T-helper 2 cell treated with Interferon-gamma antibody and Interleukin-4, amounts not matched to agents 100 ng/mL and 5 ng/mL, for 36 hours (primary cell): Measurements from ENCODE around the gene MYT1. TPM values are rescaled to one million over a fixed set of nuclear protein-coding genes. Genes with fewer than 3 reads are reported as not detected.
"Not testable (repeated sequence)": the region's sequence is repeated elsewhere in the genome, so short reads cannot be mapped to it uniquely, and the experiment has no call there.

Experiments used
- intact Hi-C: fragments of 100-400 bp; cut with micrococcal nuclease; formaldehyde crosslinking; loops from one replicate; pipeline ENCODE4 v1.15.1; 2023
- total RNA-seq: library from RNA; stranded (reverse); gene quantifications from 2 replicates; pipeline ENCODE4 v1.2.3, GENCODE V29; 2022

Gene MYT1
- total RNA-seq: not detected in 2 replicates

- intact Hi-C loops: no loop called here
Measured at GRCh38 chr20:64164123-64164836, at the start of gene MYT1. TSS of gene MYT1 (plus strand) at chr20:64164452. CDS start at chr20:64198862, 34,410 bp downstream.

- intact Hi-C loops: no loop called here
Measured at GRCh38 chr20:64115171-64115911, 48.9 kb upstream of the MYT1 start.

- intact Hi-C loops: no loop called here
Measured at GRCh38 chr20:64116016-64116415, 48.2 kb upstream of the MYT1 start.

GRCh38 chr20:64116541-64117431 is 47.5 kb upstream of the MYT1 start:
- intact Hi-C loops: no loop called here

GRCh38 chr20:64117432-64117777 is 46.8 kb upstream of the MYT1 start:
- intact Hi-C loops: not testable (repeated sequence)

GRCh38 chr20:64119301-64119680 is 45.0 kb upstream of the MYT1 start:
- intact Hi-C loops: no loop called here

GRCh38 chr20:64119681-64120341 is 44.4 kb upstream of the MYT1 start:
- intact Hi-C loops: loop anchor here (2.0 kb wide), 2 partner anchors 37 to 81 kb away; no protein-coding TSS in a partner anchor

- intact Hi-C loops: loop anchor here (2.0 kb wide), 2 partner anchors 39 to 83 kb away; no protein-coding TSS in a partner anchor
Measured at GRCh38 chr20:64121586-64121985, 42.7 kb upstream of the MYT1 start.

GRCh38 chr20:64122927-64123326 is 41.3 kb upstream of the MYT1 start:
- intact Hi-C loops: not testable (repeated sequence)

GRCh38 chr20:64123517-64123916 is 40.7 kb upstream of the MYT1 start:
- intact Hi-C loops: not testable (repeated sequence)

GRCh38 chr20:64129146-64129782 is 35.0 kb upstream of the MYT1 start:
- intact Hi-C loops: no loop called here

- intact Hi-C loops: no loop called here
Measured at GRCh38 chr20:64130271-64130670, 34.0 kb upstream of the MYT1 start.

- intact Hi-C loops: no loop called here
Measured at GRCh38 chr20:64130876-64131275, 33.4 kb upstream of the MYT1 start.

- intact Hi-C loops: no loop called here
Measured at GRCh38 chr20:64131406-64131805, 32.8 kb upstream of the MYT1 start.

- intact Hi-C loops: no loop called here
Measured at GRCh38 chr20:64133951-64134407, 30.3 kb upstream of the MYT1 start.

- intact Hi-C loops: not testable (repeated sequence)
Measured at GRCh38 chr20:64134744-64135143, 29.5 kb upstream of the MYT1 start.

- intact Hi-C loops: no loop called here
Measured at GRCh38 chr20:64136004-64136710, 28.1 kb upstream of the MYT1 start.

GRCh38 chr20:64137598-64138031 is 26.6 kb upstream of the MYT1 start:
- intact Hi-C loops: no loop called here

GRCh38 chr20:64138276-64138815 is 25.9 kb upstream of the MYT1 start:
- intact Hi-C loops: no loop called here
